Hematopoietic multipotent progenitor cell treated with erythropoietin and hydrocortisone succinate and interleukin-3 and kit ligand, for 6 days (in vitro differentiated cells): ENCODE measurements around the gene GCDH.
"Not testable (repeated sequence)": the region's sequence is repeated elsewhere in the genome, so short reads cannot be mapped to it uniquely, and the experiment has no call there.

ENCODE experiments used
- DNase-seq: peaks from one replicate; pipeline ENCODE4 v3.0.0-alpha.2; 2015

GCDH gene

DNA sequence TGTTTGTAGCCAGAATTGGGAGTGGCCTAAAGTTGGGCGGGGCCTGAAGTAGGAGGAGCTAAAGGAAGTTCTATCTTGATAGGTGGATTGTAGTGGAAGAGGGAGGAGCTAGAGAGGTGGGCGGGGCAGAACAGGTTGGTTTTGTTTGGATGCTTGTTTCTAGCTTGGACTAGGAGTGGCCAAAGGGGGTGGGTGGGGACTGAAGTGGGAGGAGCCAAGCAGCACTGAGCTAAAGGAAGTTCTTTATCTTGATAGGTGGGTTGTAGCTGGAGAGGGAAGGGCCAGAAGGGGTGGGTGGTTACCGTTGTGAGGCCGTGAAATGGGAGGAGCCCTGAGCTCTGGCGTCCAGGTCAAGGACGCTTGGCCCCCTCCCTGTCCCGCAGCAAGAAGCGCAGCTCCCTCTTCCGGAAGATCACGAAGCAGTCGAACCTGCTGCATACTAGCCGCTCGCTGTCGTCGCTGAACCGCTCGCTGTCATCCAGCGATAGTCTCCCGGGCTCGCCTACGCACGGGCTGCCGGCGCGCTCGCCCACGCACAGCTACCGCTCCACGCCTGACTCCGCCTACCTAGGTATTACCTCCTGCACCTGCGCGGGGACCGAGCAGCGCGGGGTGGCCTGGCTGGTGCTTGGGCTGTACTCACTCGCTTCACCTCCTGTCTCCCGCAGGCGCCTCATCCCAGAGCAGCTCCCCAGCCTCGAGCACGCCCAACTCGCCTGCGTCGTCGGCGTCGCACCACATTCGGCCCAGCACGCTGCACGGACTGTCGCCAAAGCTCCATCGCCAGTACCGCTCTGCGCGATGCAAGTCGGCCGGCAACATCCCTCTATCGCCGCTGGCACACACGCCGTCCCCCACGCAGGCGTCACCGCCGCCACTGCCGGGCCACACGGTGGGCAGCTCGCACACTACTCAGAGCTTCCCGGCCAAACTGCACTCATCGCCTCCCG is 17.7 kb upstream of the GCDH start:
- DNase-seq: peak; percentile 82

GRCh38 chr19:12873891-12874745 is 16.8 kb upstream of the GCDH start:
- DNase-seq: no peak

GRCh38 chr19:12875086-12875485 is 15.9 kb upstream of the GCDH start:
- no peak for DNase-seq

- peak; percentile 59 for DNase-seq
These were observed 10.3 kb upstream of the GCDH start for GRCh38 chr19:12880551-12881171.

GRCh38 chr19:12881172-12881808 is 9.7 kb upstream of the GCDH start, which contains the start of gene DNASE2:
Gene DNASE2 (minus strand): TSS chr19:12881449. CDS start chr19:12881375, 74 bp downstream.
- peak; percentile 98 for DNase-seq

GRCh38 chr19:12882589-12882988 is 8.4 kb upstream of the GCDH start:
- DNase-seq: peak; percentile 41

- DNase-seq: peak; percentile 27
These were observed 6.8 kb upstream of the GCDH start for GRCh38 chr19:12884202-12884601.

DNA sequence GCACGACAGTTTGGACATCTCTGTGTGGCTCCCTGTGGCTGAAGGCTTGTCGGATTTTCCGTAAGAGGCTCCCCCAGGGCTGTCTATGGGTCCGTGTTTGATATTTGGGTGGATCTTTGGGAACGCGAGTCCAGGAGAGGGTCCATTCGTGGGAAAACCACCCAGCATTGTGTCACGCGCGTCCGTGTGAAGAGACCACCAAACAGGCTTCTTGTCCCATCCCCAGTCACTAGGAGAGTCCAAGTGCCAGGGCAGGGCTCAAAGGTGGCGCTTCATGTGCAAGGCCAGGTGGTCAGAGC is 6.4 kb upstream of the GCDH start:
- DNase-seq: no peak

DNA sequence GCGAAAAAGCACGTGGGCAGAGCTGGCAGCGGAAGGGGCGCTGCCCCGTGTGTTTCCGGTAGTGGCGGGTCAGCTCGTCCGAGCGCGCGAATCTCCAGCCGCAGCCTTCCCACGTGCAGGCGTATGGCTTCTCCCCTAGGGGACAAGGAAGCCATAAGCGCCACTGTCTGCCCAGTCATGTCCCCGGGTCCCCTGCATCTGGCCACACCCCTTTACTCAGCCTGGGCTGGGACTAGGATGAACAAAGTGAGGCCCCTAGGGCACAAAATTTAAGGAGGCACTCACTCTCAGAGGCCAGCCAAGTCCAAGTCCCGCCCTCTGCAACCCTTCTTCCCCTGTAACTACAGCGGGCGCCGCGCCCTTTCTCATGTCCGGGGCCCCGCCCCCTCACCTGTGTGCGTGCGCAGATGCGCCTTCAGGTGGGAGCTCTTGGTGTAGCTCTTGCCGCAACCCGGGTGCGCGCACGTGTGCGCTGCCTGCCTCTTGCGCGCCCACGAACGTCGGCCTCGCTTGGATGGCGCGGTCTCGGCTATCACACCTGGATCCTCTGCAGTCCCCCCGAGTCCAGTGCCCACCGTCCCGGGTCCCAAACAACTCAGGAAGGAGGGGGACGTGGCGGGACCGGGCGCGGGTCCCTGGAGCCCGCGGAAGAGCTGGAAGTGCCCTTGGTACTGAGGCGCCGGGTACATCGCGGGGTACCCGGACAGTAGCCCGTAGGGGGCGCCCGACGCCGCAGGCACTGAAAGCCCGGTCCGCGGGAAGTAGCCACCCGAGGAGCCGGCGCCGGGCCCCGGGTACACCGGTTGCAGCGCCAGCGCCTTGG is 5.8 kb upstream of the GCDH start:
- DNase-seq: peak; percentile 96

DNA sequence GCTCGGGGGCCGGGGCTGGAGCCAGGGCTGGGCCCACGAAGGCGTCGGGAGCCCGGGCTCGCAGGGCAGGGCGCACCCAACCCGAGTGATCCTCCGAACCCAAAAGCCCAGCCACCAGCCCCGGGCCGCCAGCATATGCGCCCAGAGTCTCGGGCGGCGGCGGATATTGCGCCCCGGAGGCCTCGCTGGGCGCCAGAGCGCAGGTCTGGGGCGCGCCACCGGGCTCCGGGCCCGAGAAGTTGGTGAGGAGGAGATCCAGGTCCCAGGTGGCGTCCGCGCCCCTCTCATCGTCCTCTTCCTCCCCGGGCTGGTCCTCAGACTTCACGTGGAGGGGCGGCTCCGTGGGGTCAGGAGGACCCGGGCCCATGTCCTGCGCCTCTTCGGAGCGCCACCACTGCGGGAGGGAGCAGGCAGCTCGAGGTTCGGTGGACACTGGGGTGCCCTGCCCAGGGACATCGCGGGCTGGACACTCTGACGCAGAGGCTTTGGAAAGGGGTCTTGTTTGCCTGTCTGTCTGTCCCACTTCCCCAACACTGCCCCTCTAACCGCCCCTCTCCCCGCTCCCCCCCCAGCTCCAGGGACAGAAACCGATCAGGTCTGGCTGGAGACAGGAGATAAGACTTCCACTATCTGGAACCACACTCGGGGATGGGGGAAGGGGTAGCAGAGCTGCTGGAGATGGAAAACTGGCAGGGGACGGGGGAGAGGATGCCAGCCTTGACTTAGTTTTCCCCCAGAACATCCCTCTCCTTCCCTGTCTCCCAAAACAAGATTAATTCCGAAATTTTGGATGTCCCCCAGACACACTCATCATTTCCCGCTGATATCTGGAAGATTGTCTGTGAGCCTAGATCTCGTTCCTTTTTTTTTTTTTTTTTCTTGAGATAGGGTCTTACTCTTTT is 5.0 kb upstream of the GCDH start:
- DNase-seq: peak; percentile 94

DNA sequence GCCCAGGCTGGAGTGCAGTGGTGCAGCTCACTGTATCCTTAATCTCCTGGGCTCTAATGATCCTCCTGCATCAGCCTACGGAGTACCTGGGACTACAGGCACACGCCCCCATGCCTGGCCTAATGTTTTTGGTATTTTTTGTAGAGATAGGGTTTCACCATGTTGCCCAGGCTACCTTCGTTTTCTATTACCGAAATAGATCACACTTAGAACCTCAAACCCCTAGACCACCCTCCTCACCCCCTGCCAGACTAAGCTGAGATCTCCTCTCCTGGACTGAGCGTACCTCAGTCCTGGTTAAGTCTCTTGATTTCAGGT is 4.3 kb upstream of the GCDH start:
- DNase-seq: peak; percentile 37

DNA sequence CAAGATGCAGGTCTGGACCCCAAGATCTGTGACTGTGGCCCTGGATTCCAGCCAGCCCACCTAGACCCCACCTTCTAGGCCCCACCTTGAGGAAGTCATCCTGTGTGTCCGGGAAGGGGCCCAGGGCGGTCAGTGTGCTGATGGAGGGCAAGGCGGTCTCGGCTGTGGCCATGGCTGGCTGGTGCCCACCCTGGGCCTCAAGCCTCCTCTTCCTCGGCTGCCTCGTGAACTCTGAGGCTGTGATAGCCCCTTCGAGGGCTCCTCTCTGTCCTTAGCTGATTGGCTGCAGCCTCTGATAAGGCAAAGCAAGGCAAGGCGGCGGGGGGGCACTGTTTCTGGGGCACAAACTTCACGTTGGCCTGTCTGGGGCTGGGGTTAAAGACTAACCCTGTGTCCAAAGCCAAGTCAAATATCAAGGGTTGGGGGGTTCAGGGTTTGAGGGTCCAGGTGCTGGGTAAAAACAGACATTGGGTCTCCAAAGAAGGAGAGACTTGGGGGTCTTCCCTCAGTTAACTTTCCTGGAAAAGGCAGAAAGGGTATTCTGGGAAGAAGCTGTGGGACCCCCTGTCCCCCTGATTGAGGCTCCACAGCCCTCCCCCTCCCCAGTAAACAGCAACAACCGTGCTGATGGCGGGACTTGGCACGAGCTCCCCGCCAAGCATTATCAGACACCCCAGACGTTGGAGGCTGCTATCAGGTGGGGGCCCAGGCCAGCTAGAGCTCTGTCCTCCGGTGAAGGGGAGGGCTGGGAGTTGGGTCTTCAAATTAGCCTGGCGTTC is 3.8 kb upstream of the GCDH start, which contains the start of gene KLF1:
Gene KLF1 (minus strand): TSS at position 233 of the 779 bp plus-strand sequence. CDS start 61 bp downstream, at position 172.
- DNase-seq: peak; percentile 97

- DNase-seq: peak; percentile 47
These were observed 2.9 kb upstream of the GCDH start for GRCh38 chr19:12888006-12888603.

- DNase-seq: not testable (repeated sequence)
These were observed 617 bp upstream of the GCDH start for GRCh38 chr19:12890299-12890786.

- DNase-seq: no peak
These were observed 627 bp downstream of the GCDH start for GRCh38 chr19:12891553-12892021.

DNA sequence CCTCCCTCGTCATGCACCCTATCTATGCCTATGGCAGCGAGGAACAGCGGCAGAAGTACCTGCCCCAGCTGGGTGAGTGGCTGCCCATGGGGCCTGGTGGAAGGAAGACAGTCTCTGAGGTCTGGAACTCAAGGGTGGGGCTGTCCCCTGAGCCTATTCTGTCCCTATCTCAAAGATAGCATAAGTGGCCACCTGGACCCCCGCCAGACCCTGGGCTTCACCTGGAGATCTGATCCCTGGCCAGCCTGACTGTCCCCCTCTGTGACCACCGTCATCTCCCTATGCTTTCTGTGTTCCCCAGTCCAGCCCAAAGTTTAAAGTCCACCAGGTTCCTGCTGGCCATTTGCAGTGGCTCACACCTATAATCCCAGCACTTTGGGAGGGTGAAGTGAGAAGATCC is 2.6 kb downstream of the GCDH start:
- DNase-seq: no peak

- DNase-seq: no peak
These were observed 5.5 kb downstream of the GCDH start for GRCh38 chr19:12896460-12896859.

GRCh38 chr19:12899891-12900518 is 9.0 kb downstream of the GCDH start:
- no peak for DNase-seq

DNA sequence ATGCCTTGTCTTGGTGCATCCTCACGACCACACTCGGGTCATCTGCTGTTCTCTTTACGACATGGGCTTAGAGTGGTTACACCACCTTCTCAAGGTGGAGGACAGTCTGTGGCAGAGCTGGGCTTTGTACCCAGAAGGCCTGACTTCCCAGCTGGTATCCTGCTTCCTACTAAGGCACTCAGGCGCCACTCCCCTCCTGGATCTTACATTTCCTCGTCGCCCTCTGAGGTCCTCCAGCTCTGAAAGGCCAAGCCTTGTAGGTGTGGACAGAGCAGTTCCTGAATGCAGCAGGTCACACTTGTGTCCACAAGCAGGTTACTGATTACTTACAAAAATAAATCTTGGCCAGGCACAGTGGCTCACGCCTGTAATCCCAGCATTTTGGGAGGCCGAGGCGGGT is 16.2 kb downstream of the GCDH start:
- DNase-seq: no peak
